CD1c-positive myeloid dendritic cell (primary cell): ENCODE measurements around the gene VSIG4.
"Not testable (repeated sequence)": the region's sequence is repeated elsewhere in the genome, so short reads cannot be mapped to it uniquely, and the experiment has no call there.

Experiments used
- DNase-seq: peaks from one replicate; pipeline ENCODE4 v3.0.0-alpha.2; 2016; ENCODE audit errors: extremely low spot score

The VSIG4 gene

GRCh38 chrX:66007851-66008250, 32.0 kb downstream of the VSIG4 start:
- no peak for DNase-seq

GRCh38 chrX:66005830-66006449, 33.9 kb downstream of the VSIG4 start:
- no peak for DNase-seq

GRCh38 chrX:66004928-66005829, 34.7 kb downstream of the VSIG4 start:
- peak; percentile 57 for DNase-seq

- peak; percentile 71 for DNase-seq
Measured at GRCh38 chrX:66002824-66003680, 36.8 kb downstream of the VSIG4 start.

- no peak for DNase-seq
Measured at GRCh38 chrX:66001596-66001995, 38.3 kb downstream of the VSIG4 start.

- DNase-seq = no peak
Measured at GRCh38 chrX:66000628-66001272, 39.1 kb downstream of the VSIG4 start.

- no peak for DNase-seq
Measured at GRCh38 chrX:66000178-66000577, 39.7 kb downstream of the VSIG4 start.

- no peak for DNase-seq
Measured at GRCh38 chrX:65999563-66000148, 40.2 kb downstream of the VSIG4 start.

- no peak for DNase-seq
Measured at GRCh38 chrX:65999029-65999562, 40.8 kb downstream of the VSIG4 start.

- peak; percentile 66 for DNase-seq
Measured at GRCh38 chrX:65997978-65998717, 41.7 kb downstream of the VSIG4 start.

- DNase-seq = no peak
Measured at GRCh38 chrX:65994519-65995506, 45.1 kb downstream of the VSIG4 start.

- DNase-seq = no peak
Measured at GRCh38 chrX:65993915-65994460, 45.9 kb downstream of the VSIG4 start.

- no peak for DNase-seq
Measured at GRCh38 chrX:65993332-65993731, 46.5 kb downstream of the VSIG4 start.

- DNase-seq = no peak
Measured at GRCh38 chrX:65990702-65991101, 49.2 kb downstream of the VSIG4 start.

GRCh38 chrX:65987811-65988210, 52.1 kb downstream of the VSIG4 start:
- DNase-seq = no peak

GRCh38 chrX:65985922-65986588, 53.8 kb downstream of the VSIG4 start:
- DNase-seq = peak; percentile 73

- DNase-seq = no peak
Measured at GRCh38 chrX:65985211-65985610, 54.7 kb downstream of the VSIG4 start.

- DNase-seq = not testable (repeated sequence)
Measured at GRCh38 chrX:65977161-65977560, 62.7 kb downstream of the VSIG4 start.
